ENCODE measurements around the gene SLC25A41. TPM values are rescaled to one million over a fixed set of nuclear protein-coding genes. Genes with fewer than 3 reads are reported as not detected.

SLC25A41 gene
- total and polyA plus RNA-seq, 2 of the 13 experiments (the other 11 are each of a cell fraction or from before 2014, with no cell fraction given): 0.33 to 0.95 TPM

DNA sequence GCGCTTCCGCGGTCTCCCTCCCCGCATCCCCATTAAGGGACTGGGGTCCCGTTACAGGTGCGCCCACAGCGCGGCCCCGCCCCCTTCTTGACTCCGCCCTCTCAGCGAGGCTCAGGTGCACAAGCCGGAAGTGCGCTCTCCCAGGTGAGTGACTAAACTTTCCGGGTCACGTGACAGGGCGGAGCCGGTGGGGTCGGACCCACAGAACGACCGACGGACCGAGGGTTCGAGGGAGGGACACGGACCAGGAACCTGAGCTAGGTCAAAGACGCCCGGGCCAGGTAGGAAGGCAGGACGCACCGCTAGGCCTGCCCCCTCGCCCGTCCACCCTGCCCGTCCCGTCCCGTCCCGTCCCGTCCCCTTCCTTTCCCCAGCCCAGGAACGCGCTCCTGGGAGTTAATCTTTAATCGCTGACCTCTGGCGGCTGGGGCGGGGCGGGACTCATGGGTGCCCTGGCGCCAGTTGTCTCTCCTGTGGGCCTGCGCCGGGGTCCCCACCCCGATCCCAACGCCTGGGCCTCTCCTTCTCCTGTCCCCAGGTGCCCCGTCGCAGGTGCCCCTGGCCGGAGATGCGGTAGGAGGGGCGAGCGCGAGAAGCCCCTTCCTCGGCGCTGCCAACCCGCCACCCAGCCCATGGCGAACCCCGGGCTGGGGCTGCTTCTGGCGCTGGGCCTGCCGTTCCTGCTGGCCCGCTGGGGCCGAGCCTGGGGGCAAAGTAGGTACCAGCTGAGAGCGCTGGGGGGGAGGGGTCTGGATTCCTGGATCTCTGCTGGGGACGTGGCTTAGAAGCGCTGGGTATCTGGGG lies 30.7 kb upstream of the SLC25A41 start, which contains the start of gene CRB3 (continued):
- TF ChIP-seq, protein P1, sequence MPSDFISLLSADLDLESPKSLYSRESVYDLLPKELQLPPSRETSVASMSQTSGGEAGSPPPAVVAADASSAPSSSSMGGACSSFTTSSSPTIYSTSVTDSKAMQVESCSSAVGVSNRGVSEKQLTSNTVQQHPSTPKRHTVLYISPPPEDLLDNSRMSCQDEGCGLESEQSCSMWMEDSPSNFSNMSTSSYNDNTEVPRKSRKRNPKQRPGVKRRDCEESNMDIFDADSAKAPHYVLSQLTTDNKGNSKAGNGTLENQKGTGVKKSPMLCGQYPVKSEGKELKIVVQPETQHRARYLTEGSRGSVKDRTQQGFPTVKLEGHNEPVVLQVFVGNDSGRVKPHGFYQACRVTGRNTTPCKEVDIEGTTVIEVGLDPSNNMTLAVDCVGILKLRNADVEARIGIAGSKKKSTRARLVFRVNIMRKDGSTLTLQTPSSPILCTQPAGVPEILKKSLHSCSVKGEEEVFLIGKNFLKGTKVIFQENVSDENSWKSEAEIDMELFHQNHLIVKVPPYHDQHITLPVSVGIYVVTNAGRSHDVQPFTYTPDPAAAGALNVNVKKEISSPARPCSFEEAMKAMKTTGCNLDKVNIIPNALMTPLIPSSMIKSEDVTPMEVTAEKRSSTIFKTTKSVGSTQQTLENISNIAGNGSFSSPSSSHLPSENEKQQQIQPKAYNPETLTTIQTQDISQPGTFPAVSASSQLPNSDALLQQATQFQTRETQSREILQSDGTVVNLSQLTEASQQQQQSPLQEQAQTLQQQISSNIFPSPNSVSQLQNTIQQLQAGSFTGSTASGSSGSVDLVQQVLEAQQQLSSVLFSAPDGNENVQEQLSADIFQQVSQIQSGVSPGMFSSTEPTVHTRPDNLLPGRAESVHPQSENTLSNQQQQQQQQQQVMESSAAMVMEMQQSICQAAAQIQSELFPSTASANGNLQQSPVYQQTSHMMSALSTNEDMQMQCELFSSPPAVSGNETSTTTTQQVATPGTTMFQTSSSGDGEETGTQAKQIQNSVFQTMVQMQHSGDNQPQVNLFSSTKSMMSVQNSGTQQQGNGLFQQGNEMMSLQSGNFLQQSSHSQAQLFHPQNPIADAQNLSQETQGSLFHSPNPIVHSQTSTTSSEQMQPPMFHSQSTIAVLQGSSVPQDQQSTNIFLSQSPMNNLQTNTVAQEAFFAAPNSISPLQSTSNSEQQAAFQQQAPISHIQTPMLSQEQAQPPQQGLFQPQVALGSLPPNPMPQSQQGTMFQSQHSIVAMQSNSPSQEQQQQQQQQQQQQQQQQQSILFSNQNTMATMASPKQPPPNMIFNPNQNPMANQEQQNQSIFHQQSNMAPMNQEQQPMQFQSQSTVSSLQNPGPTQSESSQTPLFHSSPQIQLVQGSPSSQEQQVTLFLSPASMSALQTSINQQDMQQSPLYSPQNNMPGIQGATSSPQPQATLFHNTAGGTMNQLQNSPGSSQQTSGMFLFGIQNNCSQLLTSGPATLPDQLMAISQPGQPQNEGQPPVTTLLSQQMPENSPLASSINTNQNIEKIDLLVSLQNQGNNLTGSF (CRISPR knock-in tag; IDR thresholded peaks at IDR 0.05): no peak
- no peak for TF ChIP-seq CENPX (CRISPR knock-in tag; IDR thresholded peaks at IDR 0.05)
- TF ChIP-seq, protein P2, sequence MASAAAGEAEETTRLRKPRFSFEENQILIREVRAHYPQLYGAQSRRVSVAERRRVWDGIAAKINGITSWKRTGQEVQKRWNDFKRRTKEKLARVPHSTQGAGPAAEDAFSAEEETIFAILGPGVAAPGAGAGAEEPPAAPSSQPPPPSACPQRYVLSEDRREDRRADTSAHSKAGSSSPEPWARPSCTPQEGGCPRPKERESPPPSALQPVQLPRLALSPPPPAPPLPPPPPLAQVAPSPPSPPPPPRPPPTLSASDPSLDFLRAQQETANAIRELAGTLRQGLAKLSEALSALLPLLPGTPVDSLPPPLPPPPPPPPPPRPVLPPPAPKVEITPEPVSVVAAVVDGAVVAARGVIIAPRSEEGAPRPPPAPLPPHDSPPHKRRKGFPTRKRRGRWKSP (CRISPR knock-in tag; IDR thresholded peaks at IDR 0.05): no peak
- TF ChIP-seq, protein P3, sequence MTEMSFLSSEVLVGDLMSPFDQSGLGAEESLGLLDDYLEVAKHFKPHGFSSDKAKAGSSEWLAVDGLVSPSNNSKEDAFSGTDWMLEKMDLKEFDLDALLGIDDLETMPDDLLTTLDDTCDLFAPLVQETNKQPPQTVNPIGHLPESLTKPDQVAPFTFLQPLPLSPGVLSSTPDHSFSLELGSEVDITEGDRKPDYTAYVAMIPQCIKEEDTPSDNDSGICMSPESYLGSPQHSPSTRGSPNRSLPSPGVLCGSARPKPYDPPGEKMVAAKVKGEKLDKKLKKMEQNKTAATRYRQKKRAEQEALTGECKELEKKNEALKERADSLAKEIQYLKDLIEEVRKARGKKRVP (CRISPR knock-in tag; IDR thresholded peaks at IDR 0.05): no peak
- TF ChIP-seq, protein P4, sequence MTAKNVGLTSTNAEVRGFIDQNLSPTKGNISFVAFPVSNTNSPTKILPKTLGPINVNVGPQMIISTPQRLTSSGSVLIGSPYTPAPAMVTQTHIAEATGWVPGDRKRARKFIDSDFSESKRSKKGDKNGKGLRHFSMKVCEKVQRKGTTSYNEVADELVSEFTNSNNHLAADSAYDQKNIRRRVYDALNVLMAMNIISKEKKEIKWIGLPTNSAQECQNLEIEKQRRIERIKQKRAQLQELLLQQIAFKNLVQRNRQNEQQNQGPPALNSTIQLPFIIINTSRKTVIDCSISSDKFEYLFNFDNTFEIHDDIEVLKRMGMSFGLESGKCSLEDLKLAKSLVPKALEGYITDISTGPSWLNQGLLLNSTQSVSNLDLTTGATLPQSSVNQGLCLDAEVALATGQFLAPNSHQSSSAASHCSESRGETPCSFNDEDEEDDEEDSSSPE (CRISPR knock-in tag; IDR thresholded peaks at IDR 0.05): 0 out of 2 replicates have a peak, but pooled peaks have one; percentile 22
- TF ChIP-seq, protein P5, sequence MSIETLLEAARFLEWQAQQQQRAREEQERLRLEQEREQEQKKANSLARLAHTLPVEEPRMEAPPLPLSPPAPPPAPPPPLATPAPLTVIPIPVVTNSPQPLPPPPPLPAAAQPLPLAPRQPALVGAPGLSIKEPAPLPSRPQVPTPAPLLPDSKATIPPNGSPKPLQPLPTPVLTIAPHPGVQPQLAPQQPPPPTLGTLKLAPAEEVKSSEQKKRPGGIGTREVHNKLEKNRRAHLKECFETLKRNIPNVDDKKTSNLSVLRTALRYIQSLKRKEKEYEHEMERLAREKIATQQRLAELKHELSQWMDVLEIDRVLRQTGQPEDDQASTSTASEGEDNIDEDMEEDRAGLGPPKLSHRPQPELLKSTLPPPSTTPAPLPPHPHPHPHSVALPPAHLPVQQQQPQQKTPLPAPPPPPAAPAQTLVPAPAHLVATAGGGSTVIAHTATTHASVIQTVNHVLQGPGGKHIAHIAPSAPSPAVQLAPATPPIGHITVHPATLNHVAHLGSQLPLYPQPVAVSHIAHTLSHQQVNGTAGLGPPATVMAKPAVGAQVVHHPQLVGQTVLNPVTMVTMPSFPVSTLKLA (IDR thresholded peaks at IDR 0.05): no peak
- TF ChIP-seq KDM6A (CRISPR knock-in tag; IDR thresholded peaks at IDR 0.05; ENCODE audit: low read depth): no peak
- TF ChIP-seq, protein P6, sequence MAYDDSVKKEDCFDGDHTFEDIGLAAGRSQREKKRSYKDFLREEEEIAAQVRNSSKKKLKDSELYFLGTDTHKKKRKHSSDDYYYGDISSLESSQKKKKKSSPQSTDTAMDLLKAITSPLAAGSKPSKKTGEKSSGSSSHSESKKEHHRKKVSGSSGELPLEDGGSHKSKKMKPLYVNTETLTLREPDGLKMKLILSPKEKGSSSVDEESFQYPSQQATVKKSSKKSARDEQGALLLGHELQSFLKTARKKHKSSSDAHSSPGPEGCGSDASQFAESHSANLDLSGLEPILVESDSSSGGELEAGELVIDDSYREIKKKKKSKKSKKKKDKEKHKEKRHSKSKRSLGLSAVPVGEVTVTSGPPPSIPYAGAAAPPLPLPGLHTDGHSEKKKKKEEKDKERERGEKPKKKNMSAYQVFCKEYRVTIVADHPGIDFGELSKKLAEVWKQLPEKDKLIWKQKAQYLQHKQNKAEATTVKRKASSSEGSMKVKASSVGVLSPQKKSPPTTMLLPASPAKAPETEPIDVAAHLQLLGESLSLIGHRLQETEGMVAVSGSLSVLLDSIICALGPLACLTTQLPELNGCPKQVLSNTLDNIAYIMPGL (CRISPR knock-in tag; IDR thresholded peaks at IDR 0.05; ENCODE audit: borderline replicate concordance in 1 of 2, low read depth in 1 of 2): peak; percentile 51 to 67; a peak in 3 of 4 replicates
- TF ChIP-seq, protein P7, sequence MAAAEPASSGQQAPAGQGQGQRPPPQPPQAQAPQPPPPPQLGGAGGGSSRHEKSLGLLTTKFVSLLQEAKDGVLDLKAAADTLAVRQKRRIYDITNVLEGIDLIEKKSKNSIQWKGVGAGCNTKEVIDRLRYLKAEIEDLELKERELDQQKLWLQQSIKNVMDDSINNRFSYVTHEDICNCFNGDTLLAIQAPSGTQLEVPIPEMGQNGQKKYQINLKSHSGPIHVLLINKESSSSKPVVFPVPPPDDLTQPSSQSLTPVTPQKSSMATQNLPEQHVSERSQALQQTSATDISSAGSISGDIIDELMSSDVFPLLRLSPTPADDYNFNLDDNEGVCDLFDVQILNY (CRISPR knock-in tag; conservative IDR thresholded peaks at IDR 0.05): no peak
- no peak for TF ChIP-seq ZNF326 (CRISPR knock-in tag; IDR thresholded peaks at IDR 0.05; ENCODE audit: borderline replicate concordance)
- no peak for TF ChIP-seq GATAD1 (CRISPR knock-in tag; IDR thresholded peaks at IDR 0.05)
- TF ChIP-seq EED (CRISPR knock-in tag; IDR thresholded peaks at IDR 0.05): peak; percentile 65; the same call in 1 of the 2 replicates
- TF ChIP-seq POLR2G (IDR thresholded peaks at IDR 0.05; ENCODE audit: low read depth, low read length): peak; percentile 71
- no peak for TF ChIP-seq RARG (CRISPR knock-in tag; IDR thresholded peaks at IDR 0.05; ENCODE audit: low read depth)

Data from HepG2 (cell line).